GM18499 (cell line): ENCODE results near the gene SMAD7.

Experiments used
- ATAC-seq: cut with Tn5 transposase; IDR thresholded peaks from one replicate; pipeline ENCODE4 v1.9.1; 2021; ENCODE audit warnings: moderate number of reproducible peaks; ENCODE audit not compliant: insufficient read depth, unreplicated experiment

The SMAD7 gene

GRCh38 chr18:48948112-48949049 is 2.4 kb downstream of the SMAD7 start:
- no peak for ATAC-seq

DNA sequence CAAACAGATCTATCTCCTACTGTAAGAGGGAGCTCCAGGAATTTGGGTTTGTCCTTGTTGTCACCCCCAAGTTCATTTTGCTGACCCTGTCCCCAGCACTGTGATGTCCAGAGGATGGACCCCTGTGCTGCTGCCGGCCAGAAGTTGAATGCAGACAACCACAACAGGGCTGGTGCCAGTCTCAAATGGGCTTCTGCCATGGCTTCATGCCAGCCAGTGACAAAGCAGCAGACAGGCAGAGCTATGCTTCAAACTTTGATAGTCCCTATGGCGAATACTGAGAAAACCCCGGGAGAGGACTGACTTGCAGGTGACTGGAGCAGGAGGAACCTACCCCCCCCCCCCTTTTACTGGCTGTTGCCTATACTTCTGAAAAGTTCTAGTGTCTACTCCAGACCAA is 3.2 kb downstream of the SMAD7 start:
- no peak for ATAC-seq

GRCh38 chr18:48947092-48947491 is 3.7 kb downstream of the SMAD7 start:
- ATAC-seq, result no peak

DNA sequence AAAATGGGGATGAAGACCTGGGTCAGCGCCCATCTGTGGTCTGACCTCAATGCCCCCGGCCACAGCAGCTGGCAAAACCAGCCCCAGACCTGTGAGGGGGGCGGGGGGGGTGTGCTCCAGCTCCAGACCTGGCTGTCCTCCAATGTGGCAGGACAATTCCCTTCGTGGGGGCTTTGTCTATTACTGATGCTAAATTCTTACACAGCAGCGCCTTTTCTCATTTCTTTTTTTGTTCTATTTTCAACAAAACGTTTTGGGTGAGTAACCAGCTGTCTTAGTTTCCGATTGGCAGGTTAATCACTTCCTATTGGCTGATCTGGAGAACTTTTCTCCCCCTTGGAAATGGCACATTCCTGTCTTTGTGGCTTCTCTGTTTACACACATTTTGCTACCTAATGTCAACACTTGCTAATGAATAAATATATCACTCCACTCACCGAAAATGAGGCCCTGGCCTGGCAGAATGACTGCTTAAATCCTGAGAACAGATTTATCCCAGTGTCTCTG is 4.4 kb downstream of the SMAD7 start:
- ATAC-seq, result no peak

DNA sequence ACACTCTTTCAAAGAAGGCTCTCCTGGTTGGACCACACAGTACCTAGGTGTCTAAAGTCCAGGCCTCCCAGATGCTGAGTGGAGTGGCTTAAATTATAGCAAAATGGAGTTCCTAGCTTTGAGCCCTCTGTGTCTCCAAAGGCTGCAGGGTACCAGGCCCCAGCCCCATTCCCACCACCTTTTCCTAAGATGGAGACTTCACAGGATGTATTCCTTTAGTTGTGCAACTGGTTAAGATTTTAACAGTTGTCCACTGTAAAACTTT is 4.9 kb downstream of the SMAD7 start:
- no peak for ATAC-seq

GRCh38 chr18:48944634-48945033 is 6.1 kb downstream of the SMAD7 start:
- ATAC-seq, result no peak

DNA sequence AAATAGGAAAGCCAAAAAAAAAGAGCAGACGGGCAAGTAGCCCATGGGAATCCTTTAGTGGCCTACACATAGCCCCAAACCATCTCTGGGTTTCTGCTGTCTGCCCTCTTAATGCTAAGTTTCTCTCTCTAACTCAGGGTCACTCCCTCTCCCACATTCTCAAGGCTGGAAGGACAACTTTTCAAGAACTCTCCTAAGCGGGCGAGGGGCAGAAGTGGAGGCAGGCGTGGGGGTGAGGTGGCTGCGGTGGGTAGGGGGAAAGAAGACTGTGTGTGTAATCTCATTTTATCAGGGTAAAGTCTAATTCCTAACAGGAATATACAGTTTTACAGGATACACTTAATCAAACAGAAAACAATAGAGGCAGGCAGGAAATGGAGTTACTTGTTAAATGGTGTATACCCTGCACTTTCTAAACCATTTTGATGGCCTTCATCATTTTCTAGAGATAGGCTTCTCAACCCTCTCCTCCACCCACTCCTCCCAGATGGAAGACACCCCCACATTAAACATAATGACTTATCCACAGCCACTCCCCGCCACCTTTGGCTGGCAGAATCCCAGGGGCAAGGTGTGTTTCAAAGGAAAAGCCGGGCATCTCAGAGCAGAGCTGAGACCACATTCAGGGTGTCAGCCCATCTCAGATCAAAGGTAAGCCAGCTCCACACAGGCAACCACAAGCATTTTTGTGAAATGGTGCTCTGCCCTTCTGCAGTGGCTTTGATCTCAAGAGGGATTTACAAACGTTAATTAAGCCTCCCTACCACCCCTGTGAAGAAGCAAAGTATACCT is 6.8 kb downstream of the SMAD7 start:
- no peak for ATAC-seq

- ATAC-seq, result no peak
These were observed 7.4 kb downstream of the SMAD7 start for GRCh38 chr18:48943333-48943732.

DNA sequence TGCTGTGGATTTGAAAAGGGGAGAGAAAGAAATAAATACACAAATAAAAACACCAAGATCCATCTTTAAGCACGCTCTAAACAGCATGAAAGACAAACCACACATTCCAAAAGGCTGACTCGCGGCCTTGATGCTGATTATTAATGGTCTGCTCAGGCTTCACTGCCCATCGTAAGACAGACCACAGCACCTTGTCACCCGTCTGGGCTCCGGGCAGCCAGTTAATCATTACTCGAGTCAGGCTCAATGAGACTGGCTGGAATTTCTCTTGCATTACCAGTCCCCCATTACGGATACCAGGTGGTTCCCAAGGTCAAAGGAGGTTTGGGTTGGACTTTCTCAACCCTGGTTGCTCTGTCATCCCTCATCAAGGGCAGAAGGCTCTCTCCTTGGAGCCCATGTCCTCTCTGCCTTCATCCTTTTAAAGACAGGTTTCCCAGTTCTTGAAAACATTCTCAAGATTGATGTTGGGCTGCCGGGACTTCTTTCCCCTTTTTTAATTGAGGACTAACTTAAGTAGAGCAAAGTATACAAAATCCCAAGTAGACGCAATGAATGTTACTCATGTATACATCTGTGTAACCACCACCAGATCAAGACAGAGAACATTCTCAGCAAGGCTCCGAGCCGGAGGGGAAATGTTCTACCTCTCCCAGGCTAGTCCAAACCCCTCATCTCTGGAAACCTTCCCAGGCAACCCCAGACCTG is 8.1 kb downstream of the SMAD7 start:
- no peak for ATAC-seq

- no peak for ATAC-seq
These were observed 8.7 kb downstream of the SMAD7 start for GRCh38 chr18:48942086-48942485.

GRCh38 chr18:48941672-48942071 is 9.1 kb downstream of the SMAD7 start:
- ATAC-seq, result no peak

DNA sequence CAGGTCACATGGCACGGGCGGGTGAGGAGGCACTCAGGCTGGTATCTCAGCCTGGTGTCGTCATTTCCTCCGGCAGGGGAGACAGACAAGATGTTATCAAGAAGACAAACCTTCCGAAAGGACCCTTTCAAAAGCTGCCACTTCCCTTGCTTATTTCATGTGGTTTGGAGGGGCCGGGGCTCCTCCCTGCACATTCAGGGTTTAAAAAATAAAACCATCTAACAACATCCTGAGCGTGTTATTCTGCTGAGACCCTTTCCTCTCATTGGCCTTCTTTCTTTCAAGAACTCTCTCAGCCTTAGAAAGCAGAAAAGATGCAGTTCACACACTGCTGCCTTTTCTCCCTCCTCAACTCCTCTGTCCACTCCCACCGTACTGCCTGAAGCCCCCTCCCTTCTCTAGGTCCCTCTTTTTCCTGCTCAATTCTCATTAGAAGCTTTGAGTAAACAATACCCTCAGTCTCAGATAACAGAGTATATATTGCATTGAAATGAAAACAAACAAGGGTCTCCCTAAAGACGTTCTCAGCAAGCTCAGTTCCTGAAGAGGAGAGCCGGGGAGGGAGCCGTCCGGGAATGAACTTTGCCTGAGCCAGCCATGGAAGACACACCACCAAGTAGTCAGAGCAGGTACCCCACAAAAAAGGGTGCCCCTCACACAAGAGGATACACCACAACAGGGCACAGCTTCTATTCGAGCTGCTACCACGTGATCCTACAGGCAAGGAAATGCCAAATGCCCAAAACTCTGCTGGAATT is 9.7 kb downstream of the SMAD7 start:
- no peak for ATAC-seq

- ATAC-seq, result no peak
These were observed 11.3 kb downstream of the SMAD7 start for GRCh38 chr18:48939205-48940097.

GRCh38 chr18:48938827-48939204 is 11.9 kb downstream of the SMAD7 start:
- ATAC-seq, result no peak

GRCh38 chr18:48937869-48938750 is 12.7 kb downstream of the SMAD7 start:
- ATAC-seq, result no peak

- no peak for ATAC-seq
These were observed 15.4 kb downstream of the SMAD7 start for GRCh38 chr18:48935433-48935774.

DNA sequence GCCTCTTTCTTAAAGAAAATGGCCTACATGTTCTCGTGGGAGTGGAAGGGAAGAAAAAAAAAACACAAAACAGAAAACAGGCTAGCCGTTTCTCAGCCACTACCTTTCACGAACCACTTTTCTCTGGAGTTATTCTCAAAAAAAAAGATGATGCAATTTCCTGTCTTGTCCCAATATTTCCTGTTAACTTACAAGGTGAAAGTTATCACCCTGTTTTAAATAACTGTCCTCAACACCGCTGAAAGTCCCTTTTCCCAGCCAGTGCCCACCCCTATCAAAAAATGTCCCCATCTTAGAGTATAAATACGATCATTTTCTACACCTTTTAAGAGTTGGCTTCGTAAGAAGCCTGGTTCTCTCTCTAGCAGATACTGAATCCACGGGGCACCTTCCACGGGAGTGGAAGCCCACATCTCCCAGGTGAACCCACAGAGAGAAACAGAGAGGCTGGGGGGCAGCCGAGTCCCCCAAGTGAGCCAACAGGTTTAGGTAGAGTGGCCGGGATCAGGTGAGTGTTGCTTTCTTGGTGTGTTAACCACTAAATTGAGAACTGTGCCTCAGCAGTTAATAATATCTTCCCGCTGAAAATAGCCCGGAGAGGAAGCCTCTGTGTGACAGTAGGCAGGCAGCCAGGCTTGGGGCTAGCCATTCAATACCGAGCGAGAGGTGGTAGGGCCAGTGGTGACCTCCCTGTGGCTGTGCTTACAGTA is 15.9 kb downstream of the SMAD7 start:
- peak; percentile 44 for ATAC-seq

DNA sequence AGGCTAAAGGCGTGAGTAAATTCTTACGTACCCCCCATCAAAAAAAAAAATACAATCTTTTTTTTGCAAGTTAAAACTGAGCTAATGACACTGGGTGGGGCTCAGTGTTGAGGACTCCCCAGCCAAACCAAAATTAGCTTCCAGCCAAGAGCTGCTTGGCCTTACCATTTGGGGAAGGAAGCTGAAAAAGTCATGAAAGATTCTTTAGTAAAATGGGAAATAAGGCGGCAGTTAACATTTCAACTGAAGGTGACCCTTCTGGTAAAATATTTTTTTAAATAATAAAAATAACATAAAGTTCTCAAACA is 16.4 kb downstream of the SMAD7 start:
- ATAC-seq, result no peak
